H54 (cell line): Measurements from ENCODE around the gene FRMPD4.

Experiments used
- DNase-seq: peaks from one replicate; pipeline ENCODE4 v3.0.0; 2011; ENCODE audit warnings: low spot score, mixed read lengths; ENCODE audit not compliant: insufficient read length
- FAIRE-seq: peaks from 3 replicates; lab custom pipeline; 2011; peaks lifted over from hg19 to GRCh38; lab: Jason Lieb, UNC
- POLR2A ChIP-seq: IDR thresholded peaks from 2 replicates; pipeline ENCODE4 v1.6.1; 2011; ENCODE audit warnings: low read depth, mild to moderate bottlenecking, low read length

Gene FRMPD4

DNA sequence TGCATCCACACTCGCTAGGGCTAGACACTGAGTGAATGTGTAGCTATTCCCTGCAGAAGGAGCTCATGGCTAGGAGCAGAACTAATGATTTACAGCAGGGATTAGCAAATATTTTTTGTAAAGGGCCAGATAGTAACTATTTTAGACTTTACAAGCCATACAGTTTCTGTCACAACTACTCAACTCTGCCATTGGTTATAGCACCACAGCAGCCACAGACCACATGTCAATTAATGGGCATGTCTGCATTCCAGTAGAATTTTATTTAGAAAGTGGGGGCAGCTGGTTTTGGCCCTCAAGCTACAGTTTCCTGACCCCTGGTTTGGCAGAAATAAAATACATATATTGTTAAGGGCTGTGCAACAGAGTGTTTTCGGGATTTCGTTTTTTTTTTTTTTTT, 192.6 kb downstream of the FRMPD4 start:
- DNase-seq (no peak), FAIRE-seq (no peak)
- TF ChIP-seq POLR2A: no peak

DNA sequence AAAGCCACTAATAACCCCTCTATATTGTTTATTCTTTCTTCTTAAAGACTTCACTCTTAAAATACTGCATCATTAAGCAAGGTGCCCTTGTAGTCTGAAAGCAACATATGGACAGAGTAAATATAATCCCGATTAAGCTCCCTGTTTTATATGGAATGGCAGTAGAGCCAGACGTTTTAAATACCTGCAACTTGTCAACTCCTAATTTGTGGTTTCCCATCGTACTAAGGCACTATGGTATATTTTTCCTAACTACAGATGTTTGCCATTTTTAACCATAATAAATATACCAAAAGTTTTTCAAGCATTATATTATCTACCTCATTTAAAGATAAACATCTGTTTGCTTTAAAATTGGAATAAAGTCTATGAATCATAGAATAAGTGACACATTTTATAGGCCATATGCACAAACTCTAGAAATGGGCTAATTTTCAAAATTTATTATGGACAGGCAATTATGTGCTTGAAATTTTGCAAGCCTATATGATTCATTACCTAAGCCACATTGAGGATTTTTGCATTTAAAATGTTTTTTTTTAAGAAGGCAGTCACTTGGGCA, 194.6 kb downstream of the FRMPD4 start:
- TF ChIP-seq POLR2A: no peak
- FAIRE-seq (no peak), DNase-seq (no peak)

DNA sequence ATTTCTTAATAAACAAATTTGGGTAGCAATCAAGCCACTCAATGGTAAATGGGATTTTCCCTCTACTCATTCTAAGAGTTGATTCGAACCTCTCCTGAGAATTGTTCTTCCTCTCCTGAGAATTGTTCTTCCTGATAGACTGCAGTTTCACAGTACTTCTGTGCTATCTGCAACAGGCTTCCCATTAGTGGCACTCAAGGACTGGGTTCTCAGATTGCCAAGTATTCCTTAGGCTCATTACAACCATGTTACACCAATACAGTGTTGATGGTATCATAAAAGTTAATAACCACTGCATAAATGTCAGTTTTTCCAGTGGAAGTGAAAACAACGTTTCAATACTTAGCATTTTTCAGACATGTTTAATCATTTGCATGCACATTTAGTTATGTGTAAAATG, 201.6 kb downstream of the FRMPD4 start:
- no peak for DNase-seq
- FAIRE-seq: no peak
- TF ChIP-seq POLR2A: no peak

DNA sequence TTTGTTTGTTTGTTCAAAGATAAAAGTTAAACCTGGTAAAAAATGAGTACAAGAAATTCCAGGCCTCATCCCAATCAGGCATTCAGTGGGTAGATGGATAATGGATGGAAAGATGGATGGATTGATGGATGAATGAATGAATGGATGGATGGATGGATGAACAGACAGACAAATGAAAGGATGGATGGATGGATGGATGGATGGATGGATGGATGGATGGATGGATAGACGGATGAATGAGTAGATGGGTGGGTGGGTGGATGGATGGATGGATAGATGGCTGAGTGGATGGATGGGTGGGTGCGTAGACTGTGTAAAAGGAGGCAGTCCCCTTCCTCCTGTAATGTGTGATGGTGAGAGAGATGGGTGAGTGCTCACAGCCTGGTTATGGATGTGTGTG, 206.7 kb downstream of the FRMPD4 start:
- FAIRE-seq (no peak), DNase-seq (no peak)
- TF ChIP-seq POLR2A: no peak

DNA sequence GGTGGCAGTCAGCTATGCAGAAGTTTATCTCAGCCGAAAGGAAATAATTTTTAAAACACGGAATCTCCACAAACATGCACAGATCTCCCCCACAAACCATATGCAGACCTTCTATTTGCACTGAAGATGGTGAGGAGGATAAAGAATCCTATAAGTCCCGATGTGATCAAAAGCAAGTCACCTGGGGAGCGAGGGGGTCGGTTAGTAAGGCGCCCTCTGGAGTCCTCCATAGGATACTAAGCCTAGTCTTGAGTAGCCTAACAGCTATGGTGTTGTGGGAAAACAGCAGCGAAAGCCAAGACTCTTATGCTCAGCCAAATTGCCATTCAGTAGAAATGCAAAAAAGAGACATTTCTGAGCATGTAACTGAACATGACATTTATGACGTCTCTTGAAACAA, 210.9 kb downstream of the FRMPD4 start:
- no peak for FAIRE-seq
- DNase-seq: no peak
- TF ChIP-seq POLR2A: no peak

DNA sequence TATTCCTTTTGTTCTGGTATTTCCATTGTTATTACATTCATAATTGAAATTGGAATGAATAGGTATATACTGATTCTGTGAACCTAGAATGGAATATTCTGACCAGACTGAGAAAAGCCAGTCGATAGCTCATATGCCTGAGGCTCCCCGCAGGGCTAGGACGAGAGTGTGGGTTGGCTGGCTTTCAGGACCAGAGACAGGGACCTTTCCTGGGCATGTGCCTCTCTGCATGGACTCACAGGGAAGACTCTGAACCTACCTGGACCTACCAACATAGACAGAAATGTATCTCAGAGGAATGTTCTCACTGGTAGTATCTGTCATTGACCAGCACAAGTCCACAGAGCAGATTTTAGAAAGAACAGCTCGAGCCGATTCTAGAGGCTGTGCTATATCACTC, 214.6 kb downstream of the FRMPD4 start:
- TF ChIP-seq POLR2A: no peak
- FAIRE-seq (no peak), DNase-seq (no peak)

DNA sequence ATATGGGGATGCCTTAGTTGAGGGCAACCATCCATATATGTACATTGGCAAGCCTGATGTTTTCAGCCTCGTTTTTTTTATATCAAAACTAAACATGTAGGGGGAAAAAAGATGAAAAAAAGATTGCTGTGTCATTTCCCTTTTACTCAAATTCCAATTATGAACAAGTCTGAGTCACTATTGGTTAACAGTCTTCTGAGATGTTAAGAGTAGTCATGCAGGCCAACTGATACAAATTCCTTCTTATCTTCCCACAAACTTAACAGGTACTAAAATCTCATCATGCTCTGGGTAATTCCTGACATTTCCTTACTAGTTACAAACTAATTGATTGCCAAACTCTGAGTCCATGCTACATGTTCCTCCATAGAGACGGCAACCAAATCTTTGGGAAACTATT, 222.1 kb downstream of the FRMPD4 start:
- TF ChIP-seq POLR2A: no peak
- FAIRE-seq (no peak), DNase-seq (no peak)

DNA sequence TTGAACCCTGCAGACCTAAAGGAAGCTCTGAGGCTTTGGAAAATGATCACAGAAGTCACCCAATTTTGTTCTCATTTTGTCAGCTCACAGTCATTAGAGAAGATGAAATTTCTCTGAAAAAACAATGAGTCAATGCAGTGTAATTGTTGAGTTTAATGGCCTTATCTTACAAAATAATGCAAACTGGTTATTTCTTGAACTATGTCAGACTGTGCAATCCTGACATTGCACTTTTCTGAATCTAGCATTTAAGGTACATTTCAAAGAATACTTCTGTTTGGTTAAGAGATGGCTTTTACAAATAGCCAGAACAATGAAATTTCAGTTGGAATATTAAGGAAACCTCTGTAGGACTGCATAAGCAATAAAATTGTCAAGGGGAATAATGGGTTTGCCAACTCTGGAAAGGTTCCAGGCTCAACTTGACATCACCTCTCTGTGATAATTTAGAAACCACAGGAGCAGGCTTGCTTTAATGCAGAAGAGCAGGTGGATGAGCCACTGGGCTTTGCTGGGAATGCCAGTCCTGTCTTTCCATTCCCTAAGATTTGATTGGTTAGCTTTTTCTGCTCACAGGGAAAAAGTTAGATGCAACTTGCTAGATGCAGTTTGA, 222.8 kb downstream of the FRMPD4 start:
- no peak for TF ChIP-seq POLR2A
- no peak for DNase-seq
- FAIRE-seq: no peak

DNA sequence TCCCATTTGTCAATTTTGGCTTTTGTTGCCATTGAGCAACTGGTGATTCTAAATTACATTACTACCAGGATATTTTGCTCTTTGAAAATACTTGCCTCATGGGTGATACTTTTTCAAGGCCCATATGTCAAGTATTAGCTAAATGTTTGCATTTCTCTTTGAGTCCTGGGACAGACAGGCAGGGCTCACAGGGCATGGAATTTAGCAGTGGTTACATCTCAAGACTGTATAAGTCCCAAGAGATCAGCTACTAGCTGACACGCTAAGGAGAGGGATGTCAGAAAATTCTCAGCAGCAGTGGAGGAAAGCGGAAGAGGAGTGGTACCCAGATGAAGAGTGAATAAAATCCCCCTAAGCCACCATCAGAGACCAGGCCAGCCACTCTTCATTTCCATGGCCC, 224.9 kb downstream of the FRMPD4 start:
- DNase-seq (no peak), FAIRE-seq (no peak)
- TF ChIP-seq POLR2A: no peak

DNA sequence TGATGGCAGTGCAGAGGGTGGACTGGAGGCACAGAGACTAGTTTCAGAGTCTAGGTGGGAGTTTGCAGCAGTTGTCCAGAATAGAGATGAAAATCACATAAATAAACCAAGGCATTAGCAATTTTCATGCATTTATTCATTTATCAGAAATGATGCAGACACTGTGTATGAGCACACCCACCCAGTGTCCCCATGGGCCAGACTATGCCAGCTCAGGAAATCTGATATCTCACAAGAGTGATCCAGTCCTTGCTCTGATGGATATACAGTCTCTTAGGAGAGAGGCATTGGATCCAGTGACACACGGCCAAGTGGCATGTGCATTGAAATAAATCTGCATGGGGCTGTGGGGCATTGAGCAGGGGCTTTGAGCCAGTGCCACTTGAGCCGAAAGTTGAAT, 228.2 kb downstream of the FRMPD4 start:
- no peak for TF ChIP-seq POLR2A
- DNase-seq (no peak), FAIRE-seq (no peak)

DNA sequence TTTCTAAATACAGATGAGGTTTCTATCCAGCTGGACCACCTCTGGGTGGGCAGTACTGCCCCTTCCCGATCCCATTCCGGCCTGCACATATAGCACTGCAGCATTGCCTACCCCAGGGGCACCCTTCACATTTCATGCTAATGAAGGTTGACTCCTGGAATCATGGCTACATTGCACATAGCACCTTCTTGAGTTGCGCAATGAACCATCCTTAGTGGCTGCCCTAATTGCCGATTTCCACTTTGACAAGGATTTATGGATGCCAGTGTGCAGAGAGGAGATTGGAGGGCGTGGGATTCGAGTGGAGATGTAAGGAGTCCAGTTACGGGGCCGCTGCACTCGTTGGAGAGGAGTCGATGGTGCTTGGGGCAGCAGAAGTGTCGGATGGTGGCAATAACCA, 229.0 kb downstream of the FRMPD4 start:
- no peak for FAIRE-seq

DNA sequence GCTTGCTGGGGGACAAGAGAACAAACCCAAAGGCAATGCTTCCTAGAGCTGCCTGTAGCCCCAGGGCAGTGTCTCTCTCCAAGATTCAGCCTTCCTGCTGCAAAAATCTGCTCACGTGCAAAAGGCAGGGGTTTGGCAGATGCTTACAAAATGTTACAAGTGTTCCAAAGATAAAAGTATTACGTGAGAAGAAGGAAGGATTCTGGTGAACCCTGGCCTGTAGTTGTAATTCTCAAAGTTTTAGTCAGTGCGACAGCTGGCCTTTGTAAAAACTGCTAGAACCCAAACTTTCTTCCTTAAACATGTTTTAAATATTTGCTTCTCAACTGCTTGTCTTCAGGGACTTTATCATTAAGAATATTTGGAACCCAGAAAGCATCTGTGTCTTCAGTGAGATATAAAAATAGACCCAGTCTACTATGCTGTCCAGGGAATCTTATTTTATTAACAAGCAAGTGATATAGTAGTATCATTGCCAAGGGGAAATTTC, 232.3 kb downstream of the FRMPD4 start:
- FAIRE-seq (no peak), DNase-seq (no peak)

More for the DNA sequence above, 229.0 kb downstream of the FRMPD4 start:
- TF ChIP-seq POLR2A: no peak
- DNase-seq: no peak

DNA sequence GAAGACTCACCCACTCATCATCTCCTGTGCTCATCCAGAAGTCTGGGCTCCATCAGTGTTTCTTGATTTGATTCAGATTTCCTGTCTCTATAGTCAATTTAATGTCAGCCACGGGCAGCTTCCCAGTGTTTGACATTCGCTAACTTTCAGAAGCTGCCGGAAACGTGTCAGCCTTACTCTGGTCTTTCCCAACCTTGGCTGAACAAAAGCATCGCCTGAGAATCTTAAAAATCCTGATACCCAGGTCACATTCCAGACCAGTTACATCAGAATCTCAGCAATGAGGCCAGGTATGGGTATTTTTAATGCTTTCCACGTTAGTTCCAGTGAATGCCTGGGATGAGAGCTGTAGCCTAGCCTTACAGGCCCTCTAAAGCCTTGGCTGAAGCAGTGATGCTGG, 233.8 kb downstream of the FRMPD4 start:
- TF ChIP-seq POLR2A: no peak
- FAIRE-seq (no peak), DNase-seq (no peak)

More for the DNA sequence above, 232.3 kb downstream of the FRMPD4 start:
- TF ChIP-seq POLR2A: no peak

DNA sequence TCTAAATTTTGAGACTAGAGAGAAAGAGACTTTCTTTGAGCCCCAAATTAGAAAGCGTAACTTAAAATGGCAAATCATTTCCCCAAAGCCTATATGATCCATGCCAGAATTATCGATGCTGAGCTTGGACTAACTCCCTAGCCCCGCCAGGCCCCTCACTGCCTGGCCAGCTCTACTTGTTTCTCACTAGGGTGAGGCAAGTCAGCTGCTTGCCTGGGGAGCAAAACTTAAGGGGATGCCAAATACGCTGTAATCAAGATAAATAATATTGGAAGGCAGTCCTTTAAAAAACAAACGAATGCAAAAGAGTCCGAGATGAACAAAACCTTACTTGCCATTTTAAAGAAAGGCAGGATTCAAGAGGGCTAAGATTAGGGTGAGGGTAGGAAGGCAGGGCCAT, 236.0 kb downstream of the FRMPD4 start:
- DNase-seq: no peak
- FAIRE-seq: no peak
- TF ChIP-seq POLR2A: no peak

DNA sequence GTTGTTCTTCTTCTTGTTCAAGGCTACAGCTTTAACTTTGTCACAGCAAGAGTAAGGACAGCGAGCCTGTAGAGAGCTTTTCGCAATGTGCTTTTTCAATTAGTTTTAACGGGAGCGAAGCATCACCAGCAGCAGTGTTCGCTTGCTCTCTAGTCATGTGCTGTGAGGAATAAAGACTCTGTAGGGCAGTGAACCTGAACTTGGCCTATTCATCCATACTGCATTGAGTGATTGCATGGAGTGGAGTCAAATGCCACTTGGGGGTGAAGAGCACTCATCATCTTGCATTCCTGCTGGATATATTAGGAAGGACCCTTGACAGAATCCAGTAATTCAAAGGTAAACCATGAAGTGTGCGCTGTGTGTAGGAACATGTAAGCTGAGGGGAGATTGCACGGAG, 240.0 kb downstream of the FRMPD4 start:
- DNase-seq (no peak), FAIRE-seq (no peak)

More for the DNA sequence above, 240.0 kb downstream of the FRMPD4 start:
- no peak for TF ChIP-seq POLR2A
